Stimulated activated CD8-positive, alpha-beta memory T cell treated with anti-CD3 and anti-CD28 coated beads, Interleukin-12 subunit alpha, Interleukin-12 subunit beta, amount 100 ng/mL, for 1 hour (primary cell): ENCODE results near the gene PRKG2.
"Not testable (repeated sequence)": the region's sequence is repeated elsewhere in the genome, so short reads cannot be mapped to it uniquely, and the experiment has no call there.

Experiments
- DNase-seq: peaks from one replicate; pipeline ENCODE4 v3.0.0-alpha.2; 2020; ENCODE audit warnings: low read depth

The PRKG2 gene, protein sequence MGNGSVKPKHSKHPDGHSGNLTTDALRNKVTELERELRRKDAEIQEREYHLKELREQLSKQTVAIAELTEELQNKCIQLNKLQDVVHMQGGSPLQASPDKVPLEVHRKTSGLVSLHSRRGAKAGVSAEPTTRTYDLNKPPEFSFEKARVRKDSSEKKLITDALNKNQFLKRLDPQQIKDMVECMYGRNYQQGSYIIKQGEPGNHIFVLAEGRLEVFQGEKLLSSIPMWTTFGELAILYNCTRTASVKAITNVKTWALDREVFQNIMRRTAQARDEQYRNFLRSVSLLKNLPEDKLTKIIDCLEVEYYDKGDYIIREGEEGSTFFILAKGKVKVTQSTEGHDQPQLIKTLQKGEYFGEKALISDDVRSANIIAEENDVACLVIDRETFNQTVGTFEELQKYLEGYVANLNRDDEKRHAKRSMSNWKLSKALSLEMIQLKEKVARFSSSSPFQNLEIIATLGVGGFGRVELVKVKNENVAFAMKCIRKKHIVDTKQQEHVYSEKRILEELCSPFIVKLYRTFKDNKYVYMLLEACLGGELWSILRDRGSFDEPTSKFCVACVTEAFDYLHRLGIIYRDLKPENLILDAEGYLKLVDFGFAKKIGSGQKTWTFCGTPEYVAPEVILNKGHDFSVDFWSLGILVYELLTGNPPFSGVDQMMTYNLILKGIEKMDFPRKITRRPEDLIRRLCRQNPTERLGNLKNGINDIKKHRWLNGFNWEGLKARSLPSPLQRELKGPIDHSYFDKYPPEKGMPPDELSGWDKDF

DNA sequence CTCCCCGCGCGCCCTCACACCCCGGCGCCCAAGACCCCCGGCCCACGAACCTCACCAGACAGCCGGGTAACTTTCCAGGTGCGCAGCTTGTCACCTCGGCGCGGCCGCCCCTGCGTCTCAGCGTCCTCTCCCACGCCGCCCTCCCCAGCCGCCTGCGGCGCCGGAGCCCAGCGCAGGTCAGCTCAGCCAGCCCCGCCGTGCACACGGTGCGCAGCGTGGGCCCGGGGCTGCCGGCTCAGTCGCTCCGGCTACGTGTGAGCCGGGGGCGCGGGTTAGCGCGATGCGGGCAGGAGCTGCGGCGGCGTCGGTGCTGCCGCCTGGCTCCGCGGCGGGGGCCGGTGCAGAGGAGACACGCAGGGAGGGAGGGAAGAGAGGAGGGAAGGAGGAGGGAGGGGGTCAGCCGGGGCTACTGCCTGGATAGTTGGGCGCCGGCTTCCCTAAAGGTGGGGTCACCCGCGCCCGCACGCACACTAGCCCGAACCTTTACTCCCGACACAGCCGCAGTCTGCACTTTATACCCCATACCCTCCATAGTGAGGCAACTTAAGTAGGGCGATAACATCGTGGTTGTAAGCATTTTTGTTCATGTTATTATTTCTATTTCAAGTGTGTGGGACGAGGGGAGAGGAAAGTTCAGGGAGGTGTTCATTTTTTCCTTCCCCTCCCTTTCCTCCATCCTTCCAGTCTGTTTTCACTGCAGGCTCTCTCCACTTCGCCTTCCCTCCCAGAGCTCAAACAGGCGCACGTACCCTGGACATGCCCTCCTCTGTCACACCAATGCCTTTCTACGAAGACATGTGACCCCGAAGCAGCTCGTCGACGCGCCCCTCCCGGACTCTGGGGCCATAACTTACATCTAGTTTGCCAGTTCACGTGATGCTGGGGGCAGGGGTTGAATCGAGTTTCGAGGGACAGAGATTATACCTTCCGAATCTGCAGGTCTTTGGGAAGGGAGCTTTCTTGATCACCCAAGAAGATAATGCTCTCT is at the start of gene PRKG2:
Gene PRKG2, minus strand, starts transcription at position 342 of the 988 bp plus-strand sequence. CDS start 10,175 bp downstream, outside the sequence.
- DNase-seq = no peak

DNA sequence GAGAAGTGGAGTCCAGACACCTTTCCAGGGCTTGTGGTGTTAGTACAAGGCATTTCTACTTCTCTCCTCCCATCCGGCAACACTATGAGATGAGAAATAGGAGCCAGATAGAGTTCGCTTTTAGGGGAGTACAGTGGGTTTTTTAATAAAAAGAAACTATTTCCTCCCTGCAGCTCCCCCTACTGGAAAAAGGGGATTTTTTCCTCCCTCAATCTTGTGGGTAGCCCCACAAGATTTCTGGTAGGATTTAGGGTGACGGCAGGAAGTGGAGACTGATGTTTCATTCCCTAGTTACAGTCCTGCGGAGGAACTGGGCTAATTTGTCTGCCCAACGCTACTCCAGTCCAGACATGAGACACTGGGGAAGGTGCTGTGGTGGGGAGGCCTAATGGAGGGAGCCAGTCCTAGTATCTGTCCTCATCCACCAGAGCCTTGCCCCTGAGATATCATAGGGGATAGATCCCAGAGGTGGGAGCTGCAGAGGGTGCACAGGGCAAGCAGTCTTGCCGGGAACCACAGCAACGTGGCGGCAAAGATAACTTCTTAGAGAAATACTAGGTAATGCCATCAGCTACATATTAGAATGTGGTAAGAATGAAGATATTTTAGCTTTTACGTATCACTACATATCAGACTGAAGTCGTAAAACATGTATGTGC is 45.5 kb upstream of the PRKG2 start:
- DNase-seq = no peak

DNA sequence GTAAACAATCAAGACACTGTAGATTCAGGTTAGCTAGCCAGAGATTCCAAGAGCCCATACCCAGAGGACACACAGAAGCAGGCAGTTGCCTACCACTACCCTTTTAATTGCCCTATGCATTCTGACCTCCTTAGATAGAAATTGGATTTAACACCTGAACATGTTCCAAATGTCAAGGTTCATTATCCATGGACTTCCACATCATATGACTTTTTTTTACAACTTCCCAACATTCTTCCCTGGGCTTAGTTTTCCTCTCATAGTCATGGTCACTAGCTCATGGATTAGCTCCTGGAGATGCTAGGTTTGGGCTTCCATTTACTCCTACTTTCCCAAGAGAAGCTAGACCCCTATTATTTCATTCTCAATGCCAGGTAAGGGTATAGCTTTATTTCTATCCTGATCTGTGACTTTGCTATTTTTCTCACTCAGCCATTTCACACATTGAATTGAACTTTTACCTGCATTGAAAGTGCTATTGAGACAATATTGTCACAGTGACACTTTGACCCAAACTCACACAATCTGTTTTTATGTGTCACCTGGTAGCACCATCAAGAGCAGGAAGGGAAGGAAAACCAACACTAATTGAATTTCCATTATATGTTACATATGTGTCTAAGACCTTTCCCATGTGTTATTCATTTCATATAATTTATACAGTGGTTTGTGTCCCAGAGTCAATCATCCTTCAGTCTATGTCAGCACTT is 44.0 kb upstream of the PRKG2 start:
- no peak for DNase-seq

DNA sequence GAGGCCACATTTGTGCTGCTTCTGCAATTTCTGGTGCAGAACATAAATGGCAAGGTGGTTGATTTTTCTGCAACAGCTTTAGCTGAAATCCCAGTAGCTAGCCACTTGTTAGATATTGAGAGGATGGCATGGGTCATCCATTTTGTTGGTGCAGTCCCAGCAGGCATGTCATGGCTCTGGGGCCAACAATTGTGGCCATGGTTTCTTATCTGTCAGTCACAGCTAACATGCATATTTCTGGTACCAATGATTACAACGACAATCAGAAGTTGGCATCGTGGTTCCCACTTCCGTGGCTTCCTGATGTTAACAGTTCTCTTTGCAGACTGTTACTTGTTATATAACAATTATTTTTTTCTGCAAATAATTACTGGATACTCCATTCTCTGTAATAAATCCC is 42.8 kb upstream of the PRKG2 start:
- DNase-seq = no peak

DNA sequence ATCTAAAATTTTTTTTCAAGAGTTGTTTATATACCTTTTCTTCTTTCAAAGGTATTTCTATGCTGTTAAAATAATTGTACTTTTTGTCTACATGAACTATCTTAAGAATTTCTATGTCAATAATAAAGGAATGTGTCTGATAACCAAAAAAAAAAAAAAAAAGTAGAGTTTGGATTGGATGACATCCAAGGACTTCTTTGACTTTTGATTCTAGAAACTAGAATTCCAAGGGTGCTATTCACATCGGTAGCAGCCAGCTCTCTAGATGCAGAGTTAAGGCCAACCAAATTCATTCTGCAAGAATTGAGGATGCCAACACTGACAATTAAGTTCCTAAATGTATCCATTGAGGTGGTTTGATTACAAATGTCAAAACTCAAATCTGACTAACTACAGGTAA is 42.0 kb upstream of the PRKG2 start:
- DNase-seq = no peak

DNA sequence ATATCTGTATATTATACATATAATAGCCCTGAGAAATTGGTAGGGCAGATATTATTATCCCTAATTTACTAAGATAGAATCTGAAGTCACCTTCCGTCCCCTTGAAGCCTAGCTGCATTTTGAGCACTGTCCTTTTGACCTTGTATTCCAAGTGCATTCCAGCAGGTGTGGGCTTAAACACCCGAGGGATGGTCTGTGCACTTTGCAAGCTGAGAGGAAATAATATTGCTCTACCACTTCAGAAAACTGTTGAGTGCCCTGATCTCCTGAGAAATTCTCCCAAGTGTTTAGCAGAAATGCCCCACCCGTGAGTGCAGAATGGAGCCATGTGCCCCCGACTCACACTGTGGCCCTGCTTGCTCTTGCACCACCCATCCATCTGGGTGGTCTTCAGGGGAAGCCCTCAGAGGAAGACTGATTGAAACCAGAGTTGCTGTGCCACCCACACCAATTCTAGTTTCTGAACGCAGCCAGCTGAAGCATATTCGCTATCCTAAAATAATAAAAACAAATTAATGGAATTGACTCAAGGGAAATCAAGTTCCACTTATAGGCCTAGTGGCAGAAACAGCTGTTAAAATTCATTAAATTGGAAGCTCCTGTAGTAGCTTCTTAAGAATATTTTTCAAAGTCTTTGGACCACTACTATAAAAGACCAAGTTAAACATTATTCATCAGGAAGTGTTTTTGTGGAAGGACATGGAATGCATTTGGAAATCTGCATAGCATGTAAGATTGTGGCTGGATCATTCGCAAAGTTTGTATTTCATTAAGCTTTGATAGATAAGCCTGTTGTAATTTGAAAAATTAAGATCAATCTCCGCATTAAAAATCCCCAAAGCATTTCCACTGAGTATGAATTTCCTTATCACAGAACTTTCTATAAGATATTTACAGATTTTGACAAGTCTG is 41.3 kb upstream of the PRKG2 start:
- no peak for DNase-seq

DNA sequence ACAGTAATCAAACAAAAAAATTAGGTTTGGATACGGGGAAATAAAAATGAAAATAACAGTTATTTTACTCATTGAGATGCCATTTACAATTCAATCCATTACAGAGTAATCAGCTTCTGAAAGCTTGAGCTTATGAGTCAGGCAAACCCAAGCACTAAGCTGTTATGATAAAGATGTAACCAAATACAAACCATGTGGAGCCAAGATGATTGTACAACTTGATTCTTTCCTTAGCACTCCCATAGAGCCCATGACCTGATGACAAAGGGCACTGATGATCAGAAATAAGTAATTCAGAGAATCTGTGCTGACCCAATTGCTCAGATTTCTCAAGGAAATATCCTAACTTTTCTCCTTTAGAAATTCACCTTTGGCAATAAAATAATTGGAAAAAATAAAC is 40.5 kb upstream of the PRKG2 start:
- DNase-seq = no peak

DNA sequence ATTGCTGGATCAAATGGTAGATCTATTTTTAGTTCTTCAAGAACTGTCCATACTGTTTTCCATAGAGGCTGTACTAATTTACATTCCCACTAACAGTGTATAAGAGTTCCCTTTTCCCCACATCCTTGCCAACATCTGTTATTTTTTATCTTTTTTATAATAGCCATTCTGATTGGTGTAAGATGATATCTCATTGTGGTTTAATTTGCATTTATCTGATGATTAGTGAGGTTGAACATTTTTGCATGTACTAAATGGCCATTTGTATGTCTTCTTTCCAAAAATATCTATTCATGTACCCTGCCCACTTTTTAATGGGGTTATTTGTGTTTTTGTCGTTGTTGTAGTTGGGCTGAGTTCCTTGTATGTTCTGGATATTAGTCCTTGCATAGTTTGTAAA is 35.4 kb upstream of the PRKG2 start:
- no peak for DNase-seq

DNA sequence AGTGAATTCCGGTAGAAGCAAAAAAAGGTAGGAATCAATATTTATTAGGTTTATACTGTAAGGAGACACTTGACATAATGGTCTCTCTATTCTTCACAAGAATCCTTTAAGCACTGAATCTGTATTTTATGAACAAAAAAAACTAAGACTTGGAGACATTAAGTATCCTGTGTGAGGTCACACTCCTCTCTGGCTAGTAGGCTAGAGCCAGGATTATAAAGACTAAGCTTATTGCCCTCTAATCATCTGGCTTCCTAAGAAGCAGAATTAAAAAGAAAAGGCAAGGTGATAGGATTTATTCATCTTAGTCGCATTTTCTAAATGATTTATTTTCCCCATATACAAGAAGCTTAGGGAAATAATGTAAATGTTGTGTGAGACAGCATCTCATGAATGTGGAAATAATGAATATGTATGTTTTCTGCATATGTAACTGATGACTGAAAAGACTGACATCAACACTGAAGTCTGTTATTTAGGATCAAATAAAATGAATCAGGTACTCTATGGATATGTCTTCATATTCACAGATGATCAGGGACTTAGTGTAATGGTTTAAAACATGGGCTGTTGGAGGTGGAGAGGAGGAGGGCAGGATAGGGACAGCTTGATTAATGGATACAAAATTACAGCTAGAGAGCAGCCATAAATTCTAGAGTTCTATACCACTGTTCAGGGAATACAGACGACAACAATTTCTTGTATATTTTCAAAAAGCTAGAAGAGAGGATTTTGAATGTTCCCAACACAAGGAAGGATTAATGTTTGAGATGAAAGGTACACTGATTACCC is 30.4 kb upstream of the PRKG2 start:
- no peak for DNase-seq

DNA sequence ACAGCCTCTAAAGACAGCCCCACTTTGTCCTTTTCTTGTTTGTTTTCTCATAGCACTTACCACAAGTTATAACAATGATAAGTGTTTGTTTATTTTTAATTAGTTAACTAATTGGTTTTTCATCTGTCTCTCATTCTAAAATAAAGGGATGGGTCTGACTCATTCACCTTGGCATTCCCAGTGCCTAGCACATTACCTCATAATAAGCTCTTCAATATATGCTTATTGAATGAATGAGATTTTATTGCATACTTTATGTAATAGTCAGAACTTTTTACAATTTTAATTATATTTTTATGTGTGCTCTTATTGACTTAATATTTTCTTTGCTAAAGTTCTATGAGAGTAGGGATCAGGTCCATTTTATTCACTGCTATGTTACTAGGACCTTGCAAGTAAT is 22.8 kb upstream of the PRKG2 start:
- no peak for DNase-seq

DNA sequence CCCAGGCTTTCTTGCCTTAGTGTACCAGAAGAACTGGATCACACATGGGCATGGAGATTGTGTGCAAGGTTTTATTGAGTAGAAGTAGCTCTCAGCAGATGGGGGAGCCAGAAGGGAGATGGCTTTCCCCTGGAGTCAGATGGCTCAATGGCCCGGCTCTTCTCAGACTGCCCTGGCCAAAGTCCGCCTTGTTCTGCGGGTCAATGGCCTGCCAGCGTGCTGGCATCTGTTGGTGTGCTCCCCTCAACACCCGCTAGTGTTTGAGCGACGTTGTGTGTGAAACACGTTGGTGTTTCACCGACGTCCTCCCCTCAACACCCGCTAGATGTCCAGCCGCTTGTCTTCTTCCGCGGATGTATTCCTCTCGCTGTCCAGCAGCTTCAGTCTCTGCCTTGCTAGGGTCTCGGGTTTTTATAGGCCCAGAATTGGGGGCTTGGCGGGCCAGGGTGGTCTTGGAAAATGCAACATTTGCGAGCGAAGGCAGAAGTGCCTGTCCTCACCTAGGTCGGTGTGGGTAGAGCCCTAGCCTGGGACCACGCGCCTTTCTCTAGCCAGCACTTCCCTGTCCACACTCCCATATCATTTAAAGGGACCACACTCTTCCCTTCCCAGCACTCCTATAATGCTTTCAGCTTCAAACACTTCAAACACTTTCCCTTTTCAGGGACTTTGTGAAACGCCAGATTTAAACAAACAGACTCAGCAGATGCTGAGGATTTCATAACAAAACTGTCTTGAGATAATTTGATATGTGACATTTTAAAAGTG is 21.1 kb upstream of the PRKG2 start:
- DNase-seq = no peak

DNA sequence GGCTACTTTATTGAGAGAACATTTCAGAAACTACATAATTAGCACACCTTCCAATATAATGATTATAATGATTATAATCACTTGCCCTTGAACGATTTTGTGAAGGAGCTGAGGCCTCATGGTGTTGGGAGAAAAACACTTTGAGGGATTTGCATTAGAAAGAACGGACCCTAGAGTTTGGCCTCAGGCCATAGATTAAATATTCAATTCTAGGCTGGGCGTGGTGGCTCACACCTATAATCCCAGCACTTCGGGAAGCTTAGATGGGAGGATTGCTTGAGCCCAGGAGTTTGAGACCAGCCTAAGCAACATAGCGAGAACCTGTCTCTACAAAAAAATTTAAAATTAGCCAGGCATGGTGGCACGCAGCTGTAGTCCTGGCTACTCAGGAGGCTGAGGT is 12.9 kb upstream of the PRKG2 start:
- DNase-seq = no peak

DNA sequence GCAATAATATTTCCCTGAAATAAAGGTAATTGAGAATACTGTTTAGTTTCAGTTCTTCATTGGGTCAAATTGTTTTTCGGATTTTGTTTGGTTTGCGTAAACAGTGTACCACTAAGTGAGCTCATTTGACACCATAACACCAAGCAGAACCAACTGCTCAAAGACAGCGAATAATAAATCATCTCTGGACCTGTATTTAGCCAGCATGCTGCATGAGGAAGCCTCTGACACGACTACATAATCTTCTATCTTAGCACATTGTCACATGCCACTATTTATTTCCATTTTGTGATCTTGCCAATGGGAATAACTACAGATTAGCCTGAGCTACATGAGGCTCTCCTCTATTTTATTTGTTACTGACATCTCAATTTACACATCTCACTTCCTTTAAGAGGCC is 12.1 kb upstream of the PRKG2 start:
- no peak for DNase-seq

DNA sequence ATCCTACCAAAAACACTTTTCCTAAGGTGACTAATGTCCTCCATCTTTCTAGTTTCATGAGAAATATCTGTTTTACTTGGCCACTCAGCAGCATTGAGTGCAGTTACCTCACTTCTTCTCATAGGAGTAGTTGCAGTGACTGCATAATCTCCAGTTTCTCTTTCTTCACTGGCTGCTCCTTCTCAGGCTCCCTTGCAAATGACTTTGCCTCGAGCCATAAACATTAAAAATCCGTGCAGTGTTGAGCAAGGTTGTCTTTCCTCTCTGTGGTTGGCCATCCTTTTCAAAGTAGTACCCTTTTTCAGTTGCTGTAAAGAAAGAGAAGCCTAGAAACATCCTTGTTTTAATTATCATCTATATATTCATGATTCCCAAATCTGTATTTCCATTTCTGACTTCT is 10.2 kb upstream of the PRKG2 start:
- no peak for DNase-seq

DNA sequence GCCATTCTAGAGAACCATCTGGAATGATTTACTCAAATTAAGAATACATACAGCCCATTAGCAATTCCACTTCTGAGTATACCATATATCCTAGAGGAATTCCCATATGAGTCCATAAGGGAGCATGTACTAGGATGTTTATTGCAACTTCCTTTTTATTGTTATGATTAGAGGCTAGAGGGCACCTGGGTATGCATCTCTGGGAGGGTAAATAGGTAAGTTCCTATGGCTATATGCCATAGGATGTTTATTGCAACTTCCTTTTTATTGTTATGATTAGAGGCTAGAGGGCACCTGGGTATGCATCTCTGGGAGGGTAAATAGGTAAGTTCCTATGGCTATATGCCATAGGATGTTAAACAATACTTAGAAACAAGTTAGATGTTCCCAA is 7.1 kb upstream of the PRKG2 start:
- not testable (repeated sequence) for DNase-seq

DNA sequence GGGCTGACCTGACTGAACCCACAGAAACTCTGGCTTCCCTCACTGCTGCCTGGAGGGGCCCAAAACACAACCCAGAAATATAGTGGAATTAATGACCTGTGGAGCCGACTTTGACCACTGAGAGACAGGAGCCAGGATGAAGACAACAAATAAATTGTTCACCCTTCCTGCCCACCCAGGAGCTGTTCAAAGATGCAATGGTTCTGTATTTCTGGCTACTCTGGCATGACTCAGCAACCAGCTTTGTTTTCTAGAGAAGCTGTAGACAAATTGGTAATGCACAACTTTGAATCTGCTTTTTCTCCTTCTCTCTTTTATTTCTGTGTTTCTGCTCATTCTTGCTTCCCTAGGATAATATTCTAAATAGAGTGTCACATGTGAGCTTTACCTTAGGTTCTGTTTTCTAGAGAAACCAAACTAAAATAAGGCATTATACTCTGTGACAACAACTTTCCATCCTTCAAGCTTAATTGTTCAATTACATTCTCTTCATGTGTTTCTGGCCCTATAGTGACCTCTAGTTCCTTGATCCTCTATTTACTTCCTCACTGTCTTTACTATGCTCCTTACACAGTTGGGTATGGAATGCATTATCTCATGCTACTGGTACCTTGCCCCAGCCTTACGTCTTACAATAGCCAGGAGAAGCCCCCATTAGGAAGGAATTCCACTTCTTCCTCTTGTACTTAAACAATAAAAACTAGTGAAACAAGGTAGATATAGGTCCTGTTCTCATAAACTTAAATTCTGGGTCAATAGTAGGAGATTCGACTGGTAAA is 6.5 kb upstream of the PRKG2 start:
- no peak for DNase-seq

DNA sequence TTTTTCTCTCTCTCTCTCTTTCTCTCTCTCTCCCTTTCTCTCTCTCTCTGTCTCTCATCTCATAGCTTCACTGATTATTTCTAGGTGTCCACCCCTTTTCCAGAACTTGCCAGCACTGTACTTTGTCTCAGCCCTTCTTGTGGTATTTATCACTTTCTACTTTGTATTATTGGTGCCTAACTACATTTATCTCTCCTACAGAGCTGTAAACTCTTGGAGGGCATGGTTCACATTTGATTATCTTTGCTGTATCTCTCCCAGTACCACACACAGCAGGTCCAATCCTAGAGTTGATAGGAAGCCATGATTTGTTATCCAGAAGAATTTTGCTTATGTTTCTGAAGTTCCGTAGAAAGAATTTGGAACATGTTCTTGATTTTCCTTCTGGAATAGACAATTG is 5.2 kb upstream of the PRKG2 start:
- DNase-seq = no peak

DNA sequence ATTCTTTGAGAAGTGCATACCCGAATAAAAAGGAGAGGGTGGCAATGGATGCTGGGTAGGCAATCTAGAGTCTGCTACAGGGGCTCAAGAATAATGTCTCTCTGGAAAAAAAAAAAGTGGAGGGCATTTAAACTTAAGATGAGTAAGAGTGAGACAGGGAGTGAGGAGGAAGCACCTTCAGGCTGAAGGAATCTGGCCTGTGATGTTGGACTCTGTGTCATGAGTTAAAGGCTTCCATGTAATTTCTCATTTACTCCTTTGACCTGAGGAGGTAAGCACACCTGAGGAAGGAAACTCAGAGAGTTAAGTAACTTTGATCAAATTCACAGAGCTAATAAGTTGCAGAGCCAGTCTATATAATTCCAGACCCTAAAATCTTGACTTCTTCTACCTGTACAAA is 3.2 kb upstream of the PRKG2 start:
- DNase-seq = no peak
